DOHH2 (cell line): ENCODE results near the gene TSEN2.

ENCODE experiments used
- H3F3A ChIP-seq: fragments of 200-600 bp; sonication (generic), shearing (Covaris generic); 2 replicates; pipeline ENCODE4 v1.6.0; 2016; ENCODE audit warnings: antibody characterized with exemption, mild to moderate bottlenecking; ENCODE audit not compliant: control insufficient read depth, insufficient read depth
- H3K27ac ChIP-seq: fragments of 200-600 bp; sonication (generic); 2 replicates; pipeline ENCODE4 v1.5.1; 2014; ENCODE audit warnings: low read depth, mild to moderate bottlenecking, low read length, moderate library complexity
- H3K27me3 ChIP-seq: fragments of 200-600 bp; sonication (generic); 2 replicates; pipeline ENCODE4 v1.6.1; 2014; ENCODE audit warnings: mild to moderate bottlenecking, low read length, mixed read lengths; ENCODE audit not compliant: control insufficient read depth
- H3K36me3 ChIP-seq: fragments of 200-600 bp; sonication (generic); 2 replicates; pipeline ENCODE4 v1.6.1; 2014; ENCODE audit warnings: mild to moderate bottlenecking, low read length, moderate library complexity, mixed read lengths; ENCODE audit not compliant: control insufficient read depth
- H3K4me1 ChIP-seq: fragments of 200-600 bp; sonication (generic); 2 replicates; pipeline ENCODE4 v1.6.1; 2014; ENCODE audit warnings: mild to moderate bottlenecking, low read length, mixed read lengths; ENCODE audit not compliant: control insufficient read depth
- H3K4me2 ChIP-seq: fragments of 200-600 bp; sonication (generic); 2 replicates; pipeline ENCODE4 v1.6.0; 2014; ENCODE audit warnings: mild to moderate bottlenecking, low read length, moderate library complexity
- H3K4me3 ChIP-seq: fragments of 200-600 bp; sonication (generic); 2 replicates; pipeline ENCODE4 v1.5.1; 2014; ENCODE audit warnings: mild to moderate bottlenecking, low read length, mixed read lengths
- H3K79me2 ChIP-seq: fragments of 200-600 bp; sonication (generic); 2 replicates; pipeline ENCODE4 v1.6.1; 2014; ENCODE audit warnings: mild to moderate bottlenecking, low read length, mixed read lengths; ENCODE audit not compliant: control insufficient read depth
- H3K9me2 ChIP-seq: fragments of 200-600 bp; sonication (generic); replicated peaks from 2 replicates; pipeline ENCODE4 v1.6.1; 2014; ENCODE audit warnings: mild to moderate bottlenecking, low read length, mixed read lengths; ENCODE audit not compliant: control insufficient read depth
- H3K9me3 ChIP-seq: fragments of 200-600 bp; sonication (generic); 2 replicates; pipeline ENCODE4 v1.6.1; 2014; ENCODE audit warnings: antibody characterized with exemption, low read length, mixed read lengths; ENCODE audit not compliant: control insufficient read depth, insufficient read depth
- H4K20me1 ChIP-seq: fragments of 200-600 bp; sonication (generic); 2 replicates; pipeline ENCODE4 v1.6.0; 2014; ENCODE audit warnings: low read depth, mild to moderate bottlenecking, antibody characterized with exemption, low read length, moderate library complexity; ENCODE audit not compliant: control insufficient read depth, insufficient read depth
- EZH2phosphoT487 ChIP-seq: fragments of 200-600 bp; sonication (generic); IDR thresholded peaks from 2 replicates; pipeline ENCODE4 v1.6.1; 2017; ENCODE audit warnings: borderline replicate concordance, mild to moderate bottlenecking, antibody characterized with exemption, low read length, moderate library complexity, mixed read lengths
- TF ChIP-seq, protein P1 (sequence below): fragments of 200-600 bp; sonication (generic); IDR thresholded peaks from one replicate; pipeline ENCODE4 v1.5.1; 2014; ENCODE audit warnings: antibody characterized with exemption, mild to moderate bottlenecking, low read depth, low read length; ENCODE audit not compliant: poor library complexity, severe bottlenecking

TSEN2 gene

DNA sequence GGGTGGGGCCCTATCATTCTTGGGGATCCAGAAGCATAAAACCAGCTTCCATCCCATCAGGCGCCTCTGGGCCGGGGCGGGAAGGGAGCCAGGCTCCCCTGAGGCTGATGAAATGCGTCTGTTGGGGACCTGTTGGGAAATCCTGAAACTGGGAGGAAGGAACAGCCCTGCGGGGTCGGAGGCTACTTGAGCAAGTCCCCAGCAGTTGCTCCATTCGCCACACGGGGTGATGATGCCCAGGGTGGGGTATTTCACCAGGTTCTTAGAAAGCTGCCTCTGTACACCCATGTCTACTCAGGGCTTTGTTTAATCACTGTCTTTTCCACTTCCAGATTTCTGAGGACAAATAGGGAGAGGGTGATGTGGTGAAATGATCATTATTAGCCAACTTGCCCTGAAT is 25.4 kb upstream of the TSEN2 start:
- H3K4me1 ChIP-seq: no peaks in the 10 kb centered on the region
- TF ChIP-seq, protein P1, sequence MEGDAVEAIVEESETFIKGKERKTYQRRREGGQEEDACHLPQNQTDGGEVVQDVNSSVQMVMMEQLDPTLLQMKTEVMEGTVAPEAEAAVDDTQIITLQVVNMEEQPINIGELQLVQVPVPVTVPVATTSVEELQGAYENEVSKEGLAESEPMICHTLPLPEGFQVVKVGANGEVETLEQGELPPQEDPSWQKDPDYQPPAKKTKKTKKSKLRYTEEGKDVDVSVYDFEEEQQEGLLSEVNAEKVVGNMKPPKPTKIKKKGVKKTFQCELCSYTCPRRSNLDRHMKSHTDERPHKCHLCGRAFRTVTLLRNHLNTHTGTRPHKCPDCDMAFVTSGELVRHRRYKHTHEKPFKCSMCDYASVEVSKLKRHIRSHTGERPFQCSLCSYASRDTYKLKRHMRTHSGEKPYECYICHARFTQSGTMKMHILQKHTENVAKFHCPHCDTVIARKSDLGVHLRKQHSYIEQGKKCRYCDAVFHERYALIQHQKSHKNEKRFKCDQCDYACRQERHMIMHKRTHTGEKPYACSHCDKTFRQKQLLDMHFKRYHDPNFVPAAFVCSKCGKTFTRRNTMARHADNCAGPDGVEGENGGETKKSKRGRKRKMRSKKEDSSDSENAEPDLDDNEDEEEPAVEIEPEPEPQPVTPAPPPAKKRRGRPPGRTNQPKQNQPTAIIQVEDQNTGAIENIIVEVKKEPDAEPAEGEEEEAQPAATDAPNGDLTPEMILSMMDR: no peak
- no peak for TF ChIP-seq EZH2phosphoT487
- H3K36me3 ChIP-seq: no peaks in the 10 kb centered on the region
- H3K4me3 ChIP-seq: no peak overlapping the region
- no peak overlapping the region for H3K4me2 ChIP-seq
- no peaks in the 10 kb centered on the region; the same call in 1 of the 2 replicates for H3K27me3 ChIP-seq
- H3K9me3 ChIP-seq: no peaks in the 10 kb centered on the region
- H3F3A ChIP-seq: no peaks in the 10 kb centered on the region
- H4K20me1 ChIP-seq: no peaks in the 10 kb centered on the region
- H3K9me2 ChIP-seq: no peaks in the 10 kb centered on the region
- no peaks in the 10 kb centered on the region for H3K79me2 ChIP-seq
- H3K27ac ChIP-seq: no peak overlapping the region

DNA sequence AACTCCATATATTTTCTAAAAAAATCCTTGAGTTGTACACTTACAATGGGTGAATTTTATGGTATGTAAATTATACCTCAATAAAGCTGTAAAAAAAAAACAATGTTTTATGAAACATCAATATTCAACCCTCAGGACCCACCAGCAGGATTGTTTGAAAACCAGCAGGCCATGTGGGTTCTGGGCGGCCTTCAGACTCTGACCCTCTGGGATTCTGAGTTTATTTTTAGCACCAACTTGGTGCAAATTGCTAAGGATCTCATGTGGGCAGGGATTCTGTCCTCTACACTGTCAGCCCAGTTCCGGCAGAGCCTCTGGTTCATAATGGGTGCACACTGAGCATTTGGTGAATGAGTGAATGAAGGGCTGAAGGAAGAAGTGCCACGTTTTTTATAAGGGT is 24.2 kb upstream of the TSEN2 start:
- no peaks in the 10 kb centered on the region for H3K36me3 ChIP-seq
- no peak overlapping the region for H3K4me2 ChIP-seq
- no peaks in the 10 kb centered on the region for H3K4me1 ChIP-seq
- H3K27ac ChIP-seq: no peak overlapping the region
- H3K4me3 ChIP-seq: no peak overlapping the region
- H3K9me3 ChIP-seq: no peaks in the 10 kb centered on the region
- no peaks in the 10 kb centered on the region for H3F3A ChIP-seq
- TF ChIP-seq EZH2phosphoT487: no peak
- TF ChIP-seq, protein P1: no peak
- H3K9me2 ChIP-seq: no peaks in the 10 kb centered on the region
- no peaks in the 10 kb centered on the region for H3K79me2 ChIP-seq
- H4K20me1 ChIP-seq: no peaks in the 10 kb centered on the region
- H3K27me3 ChIP-seq: no peaks in the 10 kb centered on the region; the same call in 1 of the 2 replicates

GRCh38 chr3:12461097-12461649 is 23.1 kb upstream of the TSEN2 start:
- no peak for TF ChIP-seq EZH2phosphoT487
- TF ChIP-seq, protein P1: no peak

More at GRCh38 chr3:12461097-12461649, 23.1 kb upstream of the TSEN2 start:
- Histone ChIP-seq H3K9me3 (no peaks in the 10 kb centered on the region), H3K4me2 (no peak overlapping the region), H3K27me3 (no peaks in the 10 kb centered on the region; the same call in 1 of the 2 replicates), H3K79me2 (no peaks in the 10 kb centered on the region), H3K9me2 (no peaks in the 10 kb centered on the region), H4K20me1 (no peaks in the 10 kb centered on the region), H3F3A (no peaks in the 10 kb centered on the region), H3K36me3 (no peaks in the 10 kb centered on the region), H3K27ac (no peak overlapping the region), H3K4me1 (no peaks in the 10 kb centered on the region), H3K4me3 (no peak overlapping the region)
